ENCODE results near the gene CRYAB.

DNA sequence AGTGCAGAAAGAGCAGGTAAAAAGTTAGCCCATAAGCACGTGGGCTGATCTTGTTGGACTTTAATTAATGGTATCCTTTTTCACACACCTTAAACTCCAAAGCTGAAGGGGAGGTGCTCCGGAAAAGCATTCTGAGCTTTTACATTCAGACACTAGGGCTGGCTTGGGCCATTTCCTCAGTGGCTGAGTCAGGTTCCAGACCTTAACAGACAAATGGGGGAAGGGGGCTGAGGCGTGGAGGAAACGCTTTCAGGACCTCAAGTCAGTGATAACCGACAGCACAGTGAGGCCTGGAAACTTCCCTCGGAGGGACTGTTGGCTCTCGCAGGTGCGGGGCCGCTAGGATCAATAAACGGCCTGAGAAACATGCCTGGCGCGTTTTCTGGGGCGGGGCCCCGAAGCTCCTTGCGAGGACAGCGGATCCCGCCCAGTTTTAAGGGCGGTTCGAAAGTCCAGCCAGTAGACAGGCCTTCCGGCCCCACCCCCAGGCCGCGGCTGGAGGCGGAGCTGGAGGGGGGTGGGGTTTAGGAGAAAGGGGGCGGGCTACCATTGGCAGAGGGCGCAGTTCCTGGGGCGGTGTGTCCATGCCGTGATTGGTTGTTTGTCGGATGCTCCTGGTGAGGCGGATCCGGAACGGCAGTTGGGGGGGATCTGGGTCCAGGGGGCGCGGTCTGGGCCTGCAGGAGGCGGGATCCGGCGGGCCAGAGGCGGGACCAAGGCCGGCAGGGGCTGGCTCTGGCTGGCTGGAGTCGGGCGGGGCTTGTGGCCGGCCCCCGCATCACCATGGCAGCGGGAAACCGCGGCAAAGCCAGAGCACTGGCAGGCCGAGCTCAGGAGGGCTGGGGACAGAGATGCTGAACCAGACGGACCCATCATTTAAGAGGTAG lies 15.2 kb upstream of the CRYAB start:
- TF ChIP-seq, protein P1, sequence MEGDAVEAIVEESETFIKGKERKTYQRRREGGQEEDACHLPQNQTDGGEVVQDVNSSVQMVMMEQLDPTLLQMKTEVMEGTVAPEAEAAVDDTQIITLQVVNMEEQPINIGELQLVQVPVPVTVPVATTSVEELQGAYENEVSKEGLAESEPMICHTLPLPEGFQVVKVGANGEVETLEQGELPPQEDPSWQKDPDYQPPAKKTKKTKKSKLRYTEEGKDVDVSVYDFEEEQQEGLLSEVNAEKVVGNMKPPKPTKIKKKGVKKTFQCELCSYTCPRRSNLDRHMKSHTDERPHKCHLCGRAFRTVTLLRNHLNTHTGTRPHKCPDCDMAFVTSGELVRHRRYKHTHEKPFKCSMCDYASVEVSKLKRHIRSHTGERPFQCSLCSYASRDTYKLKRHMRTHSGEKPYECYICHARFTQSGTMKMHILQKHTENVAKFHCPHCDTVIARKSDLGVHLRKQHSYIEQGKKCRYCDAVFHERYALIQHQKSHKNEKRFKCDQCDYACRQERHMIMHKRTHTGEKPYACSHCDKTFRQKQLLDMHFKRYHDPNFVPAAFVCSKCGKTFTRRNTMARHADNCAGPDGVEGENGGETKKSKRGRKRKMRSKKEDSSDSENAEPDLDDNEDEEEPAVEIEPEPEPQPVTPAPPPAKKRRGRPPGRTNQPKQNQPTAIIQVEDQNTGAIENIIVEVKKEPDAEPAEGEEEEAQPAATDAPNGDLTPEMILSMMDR (IDR thresholded peaks at IDR 0.05; ENCODE audit: low read depth, low read length): no peak
- no peak for TF ChIP-seq EZH2phosphoT487 (IDR thresholded peaks at IDR 0.05; ENCODE audit: low read depth)

Measured in OCI-LY3 (cell line).